NT2/D1 (cell line): Measurements from ENCODE around the gene SLC25A53.

Experiments
- YY1 ChIP-seq: IDR thresholded peaks from 2 replicates; pipeline ENCODE4 v1.6.1; 2011; ENCODE audit not compliant: insufficient read length, insufficient read depth
- ZNF274 ChIP-seq: IDR thresholded peaks from 2 replicates; pipeline ENCODE4 v1.6.1; 2011; ENCODE audit warnings: mild to moderate bottlenecking, low read depth, low read length

GRCh38 chrX:104112326-104112951 is 44.4 kb downstream of the SLC25A53 start, which contains the start of gene ZCCHC18:
- TF ChIP-seq YY1 (no peak), ZNF274 (no peak)
